Psoas muscle (tissue), 8 donors: ENCODE results near the gene VPS41. TPM values are rescaled to one million over a fixed set of nuclear protein-coding genes. Genes with fewer than 3 reads are reported as not detected.

ENCODE experiments used
- ATAC-seq, 4 donors: fragments of 200-7000 bp; cut with Tn5 transposase; one replicate each; pipeline ENCODE4 v1.9.1; 2020; ENCODE audit warnings: moderate library complexity in 3 of 4, mild to moderate bottlenecking in 2 of 4
- DNase-seq, 2 donors: peaks; one replicate each; pipeline ENCODE4 v3.0.0-alpha.2; 2020
- H3K27ac ChIP-seq: fragments of 200-600 bp; one replicate; pipeline ENCODE4 v1.8.0; 2022
- H3K27me3 ChIP-seq, 3 donors: fragments of 200-600 bp in 1 of 3; one replicate each; pipeline versions ENCODE4 v1.6.1 to v1.8.0; 2013 to 2022; ENCODE audit warnings: low read length in 2 of 3, mild to moderate bottlenecking in 2 of 3, moderate library complexity in 1 of 3; ENCODE audit not compliant: insufficient read depth in 3 of 3
- H3K36me3 ChIP-seq, 2 donors: fragments of 200-600 bp in 1 of 2; one replicate each; pipeline versions ENCODE4 v1.6.1 to v1.8.0; 2013 to 2022; ENCODE audit warnings: low read depth in 1 of 2, mild to moderate bottlenecking in 1 of 2, moderate library complexity in 1 of 2; ENCODE audit not compliant: insufficient read depth in 1 of 2
- H3K4me1 ChIP-seq: fragments of 200-600 bp; one replicate; pipeline ENCODE4 v1.8.0; 2022
- H3K4me3 ChIP-seq: fragments of 200-600 bp; one replicate; pipeline ENCODE4 v1.8.0; 2022; ENCODE audit warnings: mild to moderate bottlenecking
- H3K9me3 ChIP-seq: fragments of 200-600 bp; one replicate; pipeline ENCODE4 v1.8.0; 2022
- WGBS, 3 donors: extraction: QIAGEN DNeasy Blood & Tissue Kit; methylation state at CpG; one replicate each; pipeline versions ENCODE4 v1.1.6 to v1.1.7; 2013; 5-methylcytosine and 5-hydroxymethylcytosine counted together
- intact Hi-C, 2 donors: fragments of 100-400 bp; cut with DNase I; formaldehyde crosslinking; loops; one replicate each; pipeline versions ENCODE4 v1.11.0 to v1.14.2; 2022
- polyA plus RNA-seq, 3 donors: library from polyadenylated mRNA; stranded (reverse); fragments of 200-250 nt; gene quantifications; one replicate each; pipeline ENCODE4 v1.2.3, GENCODE V29; 2013
- total RNA-seq, 4 donors: library from RNA; stranded (reverse); fragmentation: NEBNext Ultra II Directional in 2 of 4; extraction: Animal tissue kit (Norgen Biotek cat#: 25700) in 2 of 4; gene quantifications; one replicate each; pipeline versions ENCODE4 v1.2.1 to v1.2.4, GENCODE V29; 2021 to 2023
- TF ChIP-seq, protein P1 (sequence below): fragments of 200-600 bp; IDR thresholded peaks from one replicate; pipeline ENCODE4 v1.8.0; 2022; ENCODE audit warnings: antibody characterized with exemption
- donor health status: healthy with polysubstance abuse.
- donor health status: DM: no; HTN: no; CAD: no; lungs with moderate emphysema.
- donor health status: Bipolar disorder and iron deficiency.
- donor health status: healthy.
- donor health status: DM: yes; HTN: yes; CAD: no.
- donor health status: DM: no; HTN: no; CAD: no.
- donor health status: DM: no; HTN: no; CAD: no.
- donor health status: DM: yes; HTN: yes; CAD: no.

VPS41 gene
- total and polyA plus RNA-seq, 7 donors = 4.6 to 28.3 (median 13.8) TPM

DNA sequence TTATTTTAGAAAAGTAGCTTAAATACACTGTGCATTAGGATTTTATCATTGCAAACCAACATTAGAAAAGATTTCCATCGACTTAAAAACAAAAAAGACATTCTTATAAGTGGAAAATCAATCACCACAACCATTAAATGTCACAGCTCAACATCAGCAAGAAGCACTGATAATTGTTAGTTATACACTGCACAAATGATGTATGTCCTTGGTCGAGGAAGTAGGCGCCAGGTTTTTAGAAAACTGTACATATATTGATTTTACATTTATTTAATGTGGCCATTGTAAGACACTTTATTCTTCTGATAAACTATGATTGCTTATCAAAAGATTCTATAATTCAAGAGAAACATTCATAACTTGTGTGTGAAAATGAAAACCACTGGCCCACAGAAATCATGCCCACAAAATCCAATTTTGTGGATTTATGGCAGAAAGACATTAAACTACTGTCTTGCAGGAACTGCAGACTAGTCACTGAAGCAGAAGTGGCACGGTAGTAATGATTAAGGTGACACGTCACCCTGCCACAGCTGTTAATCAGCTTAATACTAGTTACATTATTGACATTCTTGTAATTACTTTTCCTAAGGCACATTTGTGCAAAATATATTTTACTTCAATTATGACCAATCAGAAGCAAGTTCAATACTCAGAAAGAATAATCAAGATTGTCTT lies 79.4 kb downstream of the VPS41 start:
- ATAC-seq (no peak), DNase-seq (no peak)
- intact Hi-C loops = no loop called here
- TF ChIP-seq, protein P1, sequence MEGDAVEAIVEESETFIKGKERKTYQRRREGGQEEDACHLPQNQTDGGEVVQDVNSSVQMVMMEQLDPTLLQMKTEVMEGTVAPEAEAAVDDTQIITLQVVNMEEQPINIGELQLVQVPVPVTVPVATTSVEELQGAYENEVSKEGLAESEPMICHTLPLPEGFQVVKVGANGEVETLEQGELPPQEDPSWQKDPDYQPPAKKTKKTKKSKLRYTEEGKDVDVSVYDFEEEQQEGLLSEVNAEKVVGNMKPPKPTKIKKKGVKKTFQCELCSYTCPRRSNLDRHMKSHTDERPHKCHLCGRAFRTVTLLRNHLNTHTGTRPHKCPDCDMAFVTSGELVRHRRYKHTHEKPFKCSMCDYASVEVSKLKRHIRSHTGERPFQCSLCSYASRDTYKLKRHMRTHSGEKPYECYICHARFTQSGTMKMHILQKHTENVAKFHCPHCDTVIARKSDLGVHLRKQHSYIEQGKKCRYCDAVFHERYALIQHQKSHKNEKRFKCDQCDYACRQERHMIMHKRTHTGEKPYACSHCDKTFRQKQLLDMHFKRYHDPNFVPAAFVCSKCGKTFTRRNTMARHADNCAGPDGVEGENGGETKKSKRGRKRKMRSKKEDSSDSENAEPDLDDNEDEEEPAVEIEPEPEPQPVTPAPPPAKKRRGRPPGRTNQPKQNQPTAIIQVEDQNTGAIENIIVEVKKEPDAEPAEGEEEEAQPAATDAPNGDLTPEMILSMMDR = no peak
- Histone ChIP-seq H3K4me1 (peaks cover 7% of the 10 kb centered on the region), H3K27me3 (no peaks in the 10 kb centered on the region), H3K36me3 (no peaks in the 10 kb centered on the region), H3K4me3 (no peak overlapping the region), H3K9me3 (no peaks in the 10 kb centered on the region), H3K27ac (no peak overlapping the region)
- WGBS, 3 donors = 76 to 78% (median 77%) methylated on average over 5 of the region's 5 CpGs

DNA sequence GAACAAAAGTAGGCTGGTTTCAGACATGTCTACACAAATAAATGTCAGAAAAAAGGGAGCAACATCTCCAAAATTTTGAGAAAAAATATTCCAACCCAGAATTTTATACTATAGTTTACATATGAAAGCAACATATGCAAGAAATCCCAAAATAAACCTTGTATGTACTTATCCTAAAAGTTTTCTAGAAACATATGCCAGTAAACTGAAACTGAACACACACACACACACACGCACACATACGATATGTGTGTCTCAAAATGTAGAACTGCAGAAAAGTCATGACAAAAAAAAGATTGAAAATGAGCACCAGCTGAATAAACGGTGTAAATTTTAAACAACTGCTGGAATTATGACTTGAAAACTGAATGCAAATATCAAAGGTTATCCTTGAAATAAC lies 81.0 kb downstream of the VPS41 start:
- no peaks in the 10 kb centered on the region for H3K27me3 ChIP-seq
- peaks cover 2% of the 10 kb centered on the region for H3K9me3 ChIP-seq
- peaks cover 7% of the 10 kb centered on the region for H3K4me1 ChIP-seq
- TF ChIP-seq, protein P1 = no peak
- ATAC-seq = no peak
- H3K4me3 ChIP-seq = no peak overlapping the region
- no peak for DNase-seq
- WGBS, 3 donors = 89 to 92% (median 91%) methylated on average over 3 of the region's 3 CpGs
- H3K27ac ChIP-seq = no peak overlapping the region
- intact Hi-C loops = no loop called here
- H3K36me3 ChIP-seq = no peaks in the 10 kb centered on the region

DNA sequence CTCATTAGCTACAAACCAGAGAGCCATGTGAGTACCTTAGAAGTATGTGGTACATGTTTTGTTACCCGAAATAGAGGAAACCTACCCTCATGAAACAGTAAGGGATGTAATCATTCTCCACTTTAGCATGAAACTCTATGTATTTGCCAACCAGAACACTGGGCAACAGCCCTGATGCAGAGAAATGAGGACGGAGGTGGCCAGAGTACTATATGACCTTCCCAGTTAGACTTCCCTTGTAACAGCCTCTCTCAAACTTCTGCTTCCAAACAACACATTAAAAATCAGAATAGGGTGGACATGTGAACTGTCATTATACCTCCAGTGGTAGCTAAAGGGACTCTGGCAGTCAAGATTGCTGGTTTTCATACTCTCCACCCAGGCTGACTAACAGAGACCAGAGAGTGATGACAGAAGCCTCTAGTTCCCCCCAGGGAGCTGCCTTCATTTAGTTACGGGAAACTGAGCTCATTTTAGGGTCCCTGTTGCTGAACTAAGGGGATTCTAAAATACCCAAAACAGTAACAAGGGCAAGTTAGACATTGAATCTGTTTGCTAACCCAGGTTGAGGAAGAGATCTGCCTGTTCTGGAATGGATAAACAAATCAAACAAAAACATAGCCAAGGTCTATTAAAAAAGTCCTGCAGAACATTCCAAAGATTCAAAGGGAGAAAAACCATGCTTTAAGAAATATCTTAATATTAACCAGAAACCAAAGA lies 83.1 kb downstream of the VPS41 start:
- peaks cover 0 to under 1% of the 10 kb centered on the region in 2 donors for H3K36me3 ChIP-seq
- TF ChIP-seq, protein P1 = no peak
- peak overlapping the region; percentile 24 for H3K27ac ChIP-seq
- ATAC-seq = peak in 1 of 4 donors; percentile 37
- H3K4me3 ChIP-seq = no peak overlapping the region
- H3K4me1 ChIP-seq = peaks cover 7% of the 10 kb centered on the region
- intact Hi-C loops = no loop called here
- no peak for DNase-seq
- 58 to 67% (median 58%) methylated on average over 3 of the region's 3 CpGs for WGBS, 3 donors
- H3K9me3 ChIP-seq = peaks cover 3% of the 10 kb centered on the region
- no peaks in the 10 kb centered on the region for H3K27me3 ChIP-seq

DNA sequence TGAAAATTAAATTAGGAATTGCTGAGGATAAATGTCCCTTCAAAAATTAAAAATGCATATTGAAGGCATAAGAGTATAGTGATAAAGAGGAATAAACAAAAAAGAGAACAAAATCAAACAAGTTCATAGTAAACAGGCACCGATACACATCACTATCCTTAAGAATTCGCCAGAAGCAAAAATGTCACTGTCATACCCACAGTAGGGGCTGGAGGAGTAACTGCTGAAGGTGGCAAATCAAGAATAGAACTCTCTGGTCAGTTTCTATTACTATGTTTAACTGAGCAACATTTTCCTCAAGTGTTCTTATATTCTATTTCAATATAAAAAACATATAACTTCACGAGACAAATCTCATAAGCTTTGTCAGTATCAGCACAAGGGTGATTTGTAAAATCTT lies 84.0 kb downstream of the VPS41 start:
- TF ChIP-seq, protein P1 = no peak
- Histone ChIP-seq H3K36me3 (peaks cover 0 to 6% of the 10 kb centered on the region in 2 donors), H3K4me3 (no peak overlapping the region), H3K4me1 (peaks cover 7% of the 10 kb centered on the region), H3K9me3 (peaks cover 3% of the 10 kb centered on the region), H3K27ac (no peak overlapping the region), H3K27me3 (no peaks in the 10 kb centered on the region)
- ATAC-seq (no peak), DNase-seq (no peak)
- intact Hi-C loops = no loop called here
- 94 to 98% (median 96%) methylated on average over 3 of the region's 3 CpGs for WGBS, 3 donors
